SIG-M5 treated with dmso at 0.1 percent for 504 hours (cell line): ENCODE data around the gene PIP5KL1.

Source experiments
- DNase-seq: peaks from one replicate; lab custom pipeline; 2025; ENCODE audit not compliant: unreplicated experiment; lab: John Stamatoyannopoulos, UW

PIP5KL1 gene

GRCh38 chr9:127934986-127935385 lies 4.4 kb upstream of the PIP5KL1 start:
- no peak for DNase-seq

DNA sequence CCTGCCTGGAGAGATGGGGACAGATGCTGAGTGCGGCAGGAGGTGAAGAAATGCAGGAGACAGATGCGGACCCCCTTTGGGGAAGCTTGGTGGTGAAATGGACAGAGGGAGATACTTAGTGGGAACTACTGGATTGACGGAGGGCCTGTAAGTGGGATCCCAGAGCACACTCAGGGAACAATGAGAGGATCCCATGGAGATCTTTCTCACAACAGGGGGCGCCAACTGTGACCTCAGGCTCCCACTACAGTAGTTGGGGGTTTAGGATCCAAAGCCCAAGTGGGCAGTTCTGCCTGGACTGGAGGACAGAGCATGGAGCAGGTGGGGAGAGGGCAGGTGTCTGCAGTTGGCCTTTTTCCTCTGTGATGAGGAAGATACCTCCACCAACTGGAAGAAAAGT lies 3.7 kb upstream of the PIP5KL1 start:
- no peak for DNase-seq

DNA sequence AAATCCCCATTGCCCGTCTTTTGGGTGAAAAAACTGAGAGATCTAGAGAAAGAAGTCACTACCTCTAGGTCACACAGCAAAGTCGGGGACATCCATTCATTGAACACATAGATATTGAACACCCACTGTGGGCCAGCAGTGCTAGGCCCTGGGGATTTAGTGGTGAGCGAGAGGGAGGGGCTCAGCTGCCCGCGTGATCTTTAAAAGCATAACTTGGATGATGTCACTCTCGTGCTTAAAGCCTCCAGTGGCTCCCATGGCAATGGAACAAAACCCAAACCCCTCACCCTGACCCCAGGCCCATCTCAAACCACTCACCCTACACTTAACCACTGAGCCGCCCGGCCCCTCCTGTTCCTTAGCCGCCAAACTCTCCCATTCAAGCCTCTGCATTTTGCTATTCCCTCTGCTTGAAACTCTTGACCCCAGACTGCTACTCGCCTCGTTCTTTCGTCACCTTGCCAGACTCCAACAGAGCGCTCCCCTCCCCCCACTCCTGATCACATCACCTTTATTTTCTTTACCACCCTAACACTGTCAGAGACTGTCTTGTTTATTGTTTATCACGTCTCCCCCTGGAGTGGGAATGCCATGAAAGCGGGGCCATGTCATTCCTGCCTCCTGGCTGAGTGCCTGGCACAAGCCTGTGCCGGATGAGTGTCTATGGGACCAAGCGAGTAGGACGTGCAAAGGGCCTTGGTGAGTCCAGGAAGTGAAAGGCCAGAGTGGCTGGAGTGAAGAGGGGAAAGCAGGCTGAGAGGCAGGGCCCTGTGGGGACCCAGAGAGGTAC lies 710 bp upstream of the PIP5KL1 start:
- DNase-seq: no peak

DNA sequence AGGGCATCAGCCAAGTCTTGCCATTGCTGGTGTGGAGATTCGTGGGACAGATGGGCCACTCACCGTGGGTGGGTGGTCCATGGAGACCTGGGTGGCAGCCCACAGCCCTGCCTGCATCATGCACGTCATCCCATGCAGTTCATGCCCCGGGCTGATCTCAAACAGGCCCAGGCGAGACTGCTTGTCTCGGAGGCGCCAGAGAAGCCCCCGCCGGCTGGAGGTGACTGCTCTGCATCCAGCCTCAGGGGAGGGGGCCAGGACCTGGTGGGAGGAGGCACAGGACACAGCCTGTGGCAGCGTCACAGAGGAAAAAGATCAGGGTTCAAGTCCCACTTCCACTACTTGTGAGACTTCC lies 975 bp downstream of the PIP5KL1 start:
- no peak for DNase-seq

GRCh38 chr9:127928676-127929624 lies 1.6 kb downstream of the PIP5KL1 start:
- DNase-seq: peak; percentile 16

DNA sequence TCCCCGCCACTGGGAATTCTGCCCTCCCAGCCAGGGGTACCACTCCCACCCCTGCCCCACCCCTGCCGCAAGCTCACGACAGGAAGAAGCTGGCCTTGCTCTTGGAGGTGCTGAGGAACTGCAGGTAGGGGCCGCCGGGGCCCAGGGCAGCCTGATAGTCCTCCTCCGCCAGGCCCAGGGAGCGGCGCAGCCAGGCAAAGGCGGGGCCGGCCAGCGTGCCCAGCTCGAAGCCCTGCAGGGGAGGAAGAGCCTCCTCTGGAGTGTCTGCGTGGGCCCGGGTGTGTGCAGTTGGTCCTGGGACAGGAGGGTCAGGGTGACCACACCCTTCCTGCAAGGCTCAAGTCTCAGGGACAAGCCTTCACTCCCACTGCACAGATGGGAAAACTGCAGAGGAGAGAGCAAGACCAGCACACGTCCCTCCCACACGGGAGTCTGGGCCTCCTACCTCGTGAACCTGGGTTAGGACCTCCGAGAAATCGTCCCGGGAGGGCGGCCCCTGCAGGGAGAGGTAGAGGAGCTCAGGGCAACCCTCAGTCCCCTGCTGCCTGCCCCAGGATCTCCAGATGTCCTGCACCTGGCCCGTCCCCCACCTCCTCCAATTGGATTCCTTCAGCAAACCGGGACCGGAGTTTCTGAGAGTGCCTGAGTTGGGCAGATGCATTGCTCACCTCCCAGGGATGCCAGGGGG lies 2.4 kb downstream of the PIP5KL1 start:
- DNase-seq: no peak

DNA sequence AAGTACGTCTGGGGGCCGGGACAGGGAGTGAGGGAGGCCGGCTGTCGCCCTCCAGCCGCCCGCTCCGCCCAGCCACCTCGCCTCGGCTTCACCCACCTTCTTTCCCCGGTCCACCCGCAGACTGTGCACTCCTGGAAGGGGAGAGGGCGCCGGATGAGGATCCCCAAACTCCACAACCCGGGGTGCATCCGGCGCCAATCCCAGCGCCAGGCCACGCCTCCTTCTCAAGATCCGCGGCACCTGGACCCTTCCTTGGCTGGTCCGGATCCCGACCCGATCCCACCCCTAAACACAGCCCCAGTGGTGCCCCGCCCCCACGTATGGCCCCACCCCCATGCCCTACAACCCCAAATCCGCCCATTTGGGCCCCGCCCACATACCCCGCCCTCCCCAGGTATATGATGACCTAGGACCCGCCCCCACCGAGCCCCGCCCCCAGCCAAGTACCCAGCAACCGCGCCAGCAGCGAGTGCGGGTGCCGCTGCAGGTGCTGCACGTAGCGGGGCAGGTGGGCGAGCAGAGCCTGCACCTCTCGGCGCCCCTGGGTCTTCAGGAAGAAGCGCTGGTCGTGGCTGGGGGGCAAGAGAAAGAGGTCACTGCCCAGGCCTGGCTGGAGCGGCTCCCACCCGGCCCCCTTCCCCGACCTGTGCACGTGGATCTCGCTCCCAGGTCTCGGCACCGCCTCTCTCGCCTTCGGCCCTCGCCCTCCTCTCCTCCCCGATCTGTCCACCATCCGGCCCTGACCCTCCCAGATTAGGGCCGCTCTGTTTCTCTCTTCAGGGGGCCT lies 3.2 kb downstream of the PIP5KL1 start:
- no peak for DNase-seq

DNA sequence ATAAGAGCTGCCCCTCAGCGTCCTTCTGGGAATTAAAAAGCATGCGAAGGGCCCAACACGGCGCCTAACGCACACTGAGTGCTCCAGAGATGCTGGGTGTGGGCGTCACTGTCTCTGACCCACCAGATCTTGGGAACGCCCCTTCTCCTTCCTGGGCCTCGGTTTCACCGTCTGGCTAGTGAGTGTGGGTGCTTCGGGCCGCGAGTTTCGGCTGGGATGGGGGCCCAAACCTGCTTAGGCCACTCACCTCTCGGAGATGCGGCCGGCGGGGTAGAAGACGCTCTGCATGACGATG lies 3.7 kb downstream of the PIP5KL1 start:
- DNase-seq: no peak

GRCh38 chr9:127925959-127926905 lies 4.3 kb downstream of the PIP5KL1 start:
- DNase-seq: no peak

DNA sequence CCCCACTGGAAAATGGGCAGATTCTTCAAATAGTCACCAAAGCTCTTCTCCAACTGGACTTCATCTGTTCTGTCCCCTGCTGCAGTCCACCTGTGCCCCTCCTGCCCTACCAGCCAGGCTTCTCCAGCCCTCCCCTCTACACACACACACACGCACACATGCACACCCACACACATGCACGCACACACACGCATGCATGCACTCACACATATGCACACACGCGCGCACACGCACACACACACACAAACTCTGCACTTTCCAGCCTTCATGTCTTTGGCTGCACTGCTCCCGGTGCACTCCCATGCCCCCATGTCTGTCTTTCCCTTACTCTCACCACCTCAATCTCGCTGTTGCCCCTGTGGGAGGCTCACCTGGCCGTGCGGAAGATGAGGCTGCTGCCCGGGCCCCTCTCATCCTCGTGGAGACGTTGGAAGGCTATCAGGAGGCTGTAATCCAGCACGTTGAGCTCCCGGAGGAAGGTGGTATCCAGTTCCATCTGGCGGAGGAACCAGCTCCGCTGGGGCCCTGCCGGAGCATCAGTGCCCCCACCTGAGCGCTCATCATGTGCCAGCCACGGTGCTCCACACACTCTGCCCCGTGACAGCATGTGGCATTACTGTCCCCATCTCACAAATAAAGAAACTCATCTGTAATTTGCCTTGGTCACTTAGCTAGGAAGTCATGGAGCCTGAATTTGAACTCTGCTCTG lies 5.7 kb downstream of the PIP5KL1 start:
- no peak for DNase-seq

DNA sequence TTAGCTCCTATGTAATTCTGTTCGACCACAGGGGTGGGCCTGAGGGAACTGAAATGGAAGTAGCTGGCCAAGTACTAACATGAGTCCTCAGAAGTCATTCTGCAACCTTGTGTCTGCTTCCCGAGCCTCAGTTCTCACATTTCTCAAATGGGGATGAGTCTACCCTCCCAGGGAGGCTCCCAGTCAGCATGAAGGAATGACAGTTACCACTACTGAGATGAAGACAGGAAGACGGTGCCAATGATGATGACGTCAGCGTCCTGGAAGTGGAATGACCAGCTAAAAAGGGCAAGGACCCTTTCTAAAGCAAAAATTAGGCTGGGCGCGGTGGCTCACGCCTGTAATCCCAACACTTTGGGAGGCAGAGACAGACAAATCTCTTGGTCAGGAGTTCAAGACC lies 6.8 kb downstream of the PIP5KL1 start:
- DNase-seq: no peak

GRCh38 chr9:127923046-127923445 lies 7.5 kb downstream of the PIP5KL1 start:
- no peak for DNase-seq

DNA sequence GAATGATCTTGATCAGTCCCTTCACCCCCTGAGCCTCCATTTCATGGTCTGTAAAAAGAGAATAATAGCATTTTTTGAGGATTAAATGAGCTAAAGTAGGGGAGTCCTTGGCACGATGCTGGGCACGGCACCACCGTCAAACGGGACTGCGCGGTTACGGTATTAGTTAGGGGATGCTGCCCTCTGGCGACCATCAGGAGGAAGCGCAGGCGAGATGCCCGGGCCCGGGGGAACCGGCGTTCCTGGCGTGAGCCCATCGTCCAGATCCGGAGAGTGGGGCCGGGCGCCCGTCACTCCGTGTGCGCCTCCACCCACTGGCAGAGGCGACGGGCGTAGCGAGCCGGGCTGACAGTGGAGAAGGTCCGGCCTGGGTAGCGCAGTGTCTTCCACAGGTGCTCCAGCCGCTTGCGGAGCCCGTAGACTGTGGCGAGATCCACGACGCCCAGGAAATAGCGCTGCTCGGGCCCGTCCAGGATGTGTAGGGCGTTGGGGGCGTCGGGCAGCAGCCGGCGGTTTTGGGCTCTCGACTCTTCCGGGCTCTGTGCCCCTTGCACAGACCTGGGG lies 8.9 kb downstream of the PIP5KL1 start:
- peak; percentile 37 for DNase-seq

- no peak for DNase-seq
These were observed 9.8 kb downstream of the PIP5KL1 start for GRCh38 chr9:127920794-127921193.

DNA sequence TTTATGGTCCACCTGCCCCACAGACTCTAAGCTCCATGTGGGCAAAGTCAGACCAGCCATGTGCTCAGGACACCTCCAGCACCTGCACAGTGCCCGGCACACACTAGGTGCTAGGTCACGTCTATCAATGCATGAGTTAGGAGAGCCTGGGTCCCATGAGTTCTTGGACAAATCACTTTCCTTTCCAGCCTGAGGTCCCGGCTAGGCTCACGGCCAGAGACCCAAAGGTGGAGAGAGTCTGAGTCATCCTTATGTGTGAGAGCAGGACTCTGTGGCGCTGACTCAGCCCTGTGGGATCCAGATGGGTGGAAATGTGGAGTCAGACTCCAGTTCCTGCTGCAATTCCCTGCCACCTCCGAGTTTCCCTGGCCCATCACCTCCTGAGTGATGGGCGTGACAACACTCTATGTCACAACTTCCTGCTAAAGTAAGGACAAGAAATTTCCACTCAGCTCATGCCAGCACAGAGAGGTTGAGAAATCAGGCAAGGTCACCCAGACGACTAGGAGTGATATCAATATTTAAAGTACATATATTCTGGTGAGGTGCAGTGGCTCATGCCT lies 11.2 kb downstream of the PIP5KL1 start:
- DNase-seq: peak; percentile 87

- DNase-seq: no peak
These were observed 12.1 kb downstream of the PIP5KL1 start for GRCh38 chr9:127918183-127919107.

DNA sequence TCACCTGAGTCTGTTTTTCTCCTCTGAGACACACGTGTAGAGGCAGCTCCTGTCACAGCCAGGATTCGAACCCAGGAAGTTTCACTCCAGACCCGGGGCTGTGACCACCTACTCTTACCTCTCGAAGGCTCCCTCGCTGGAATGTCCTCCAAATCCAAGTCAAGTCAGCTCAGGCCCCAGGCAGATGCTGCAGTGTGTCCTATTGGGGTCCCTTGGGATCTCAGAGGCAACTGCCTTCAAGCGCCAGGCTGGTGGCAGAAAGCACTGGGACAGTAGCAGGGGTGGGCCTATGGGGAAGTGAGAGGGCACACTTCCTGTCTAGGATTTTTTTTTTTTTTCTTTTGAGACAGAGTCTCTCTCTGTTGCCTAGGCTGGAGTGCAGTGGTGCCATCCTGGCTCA lies 13.0 kb downstream of the PIP5KL1 start:
- DNase-seq: peak; percentile 29
